Measurements from ENCODE around the gene KIAA1217.

- TF ChIP-seq CTCF (IDR thresholded peaks at IDR 0.05; ENCODE audit: insufficient read depth, low read length, poor library complexity, severe bottlenecking) = no peak
- no peak for TF ChIP-seq EZH2phosphoT487 (conservative IDR thresholded peaks at IDR 0.05; ENCODE audit: low read length)
Measured at GRCh38 chr10:24375510-24375909, 166.6 kb downstream of the KIAA1217 start.
